Panc1 (cell line): ENCODE measurements around the gene WDR6. TPM values are rescaled to one million over a fixed set of nuclear protein-coding genes. Genes with fewer than 3 reads are reported as not detected.
A peak's percentile ranks its signal among the peaks of the same experiment; 100 is the strongest.

Source experiments
- ATAC-seq: fragments of 200-7000 bp; cut with Tn5 transposase; 2 replicates; pipeline ENCODE4 v1.9.1; 2020; ENCODE audit warnings: mild to moderate bottlenecking, moderate library complexity
- BruUV-seq: library from RNA; stranded (reverse); fragments of 400-500 nt; replicated peaks from 2 replicates; lab custom pipeline; 2021; lab: Mats Ljungman, UMichigan
- CTCF ChIA-PET: fragments of 300-600 bp; sonication (Branson Sonifier 250); formaldehyde crosslinking; loops from one replicate; lab custom pipeline; 2022; ENCODE audit warnings: antibody characterized with exemption; lab: Charles Lee
- POLR2A ChIA-PET: fragments of 300-600 bp; sonication (Branson Sonifier 250); formaldehyde crosslinking; loops from one replicate; lab custom pipeline; 2022; ENCODE audit warnings: antibody characterized with exemption; lab: Charles Lee
- DNase-seq: peaks from one replicate; pipeline ENCODE4 v3.0.0-alpha.2; 2010; ENCODE audit warnings: low read depth, low spot score
- H3K27ac ChIP-seq: 2 replicates; pipeline ENCODE4 v1.5.1; 2011; ENCODE audit warnings: mild to moderate bottlenecking, low read length, inconsistent platforms
- H3K27me3 ChIP-seq: fragments of 200-500 bp; sonication (Bioruptor generic); 2 replicates; pipeline ENCODE4 v1.6.0; 2014; ENCODE audit warnings: low read length, inconsistent platforms; ENCODE audit not compliant: control insufficient read depth, insufficient read depth
- H3K36me3 ChIP-seq: fragments of 200-500 bp; sonication (Bioruptor generic); 2 replicates; pipeline ENCODE4 v1.5.1; 2014; ENCODE audit warnings: inconsistent platforms, mild to moderate bottlenecking, low read length, moderate library complexity; ENCODE audit not compliant: control insufficient read depth, insufficient read depth
- H3K4me1 ChIP-seq: 2 replicates; pipeline ENCODE4 v1.5.1; 2011; ENCODE audit warnings: inconsistent platforms, mild to moderate bottlenecking, low read length, moderate library complexity; ENCODE audit not compliant: control insufficient read depth, insufficient read depth
- H3K4me3 ChIP-seq, 2 experiments: 2 replicates each; pipeline ENCODE4 v1.5.1; 2011 to 2012; ENCODE audit warnings: low read depth in 2 of 2, low read length in 2 of 2, mild to moderate bottlenecking in 2 of 2, inconsistent platforms in 1 of 2, moderate library complexity in 1 of 2
- H3K9me3 ChIP-seq: fragments of 200-500 bp; sonication (Bioruptor generic); 2 replicates; pipeline ENCODE4 v1.5.1; 2014; ENCODE audit warnings: low read depth, mild to moderate bottlenecking, inconsistent platforms, low read length, moderate library complexity; ENCODE audit not compliant: control insufficient read depth, insufficient read depth
- POLR2AphosphoS5 ChIP-seq: IDR thresholded peaks from 2 replicates; pipeline ENCODE4 v1.6.1; 2012; ENCODE audit warnings: mild to moderate bottlenecking, low read depth, low read length, moderate library complexity
- REST ChIP-seq, 2 experiments: IDR thresholded peaks; 2 replicates each; pipeline ENCODE4 v1.6.1; 2011 to 2012; ENCODE audit warnings: low read depth in 2 of 2, control low read depth in 1 of 2, low read length in 1 of 2, mild to moderate bottlenecking in 1 of 2, moderate library complexity in 1 of 2; ENCODE audit not compliant: insufficient read depth in 1 of 2
- SIN3A ChIP-seq: IDR thresholded peaks from 2 replicates; pipeline ENCODE4 v1.6.1; 2012; ENCODE audit warnings: low read depth, mild to moderate bottlenecking, low read length, moderate library complexity, borderline replicate concordance; ENCODE audit not compliant: insufficient read depth
- TCF7L2 ChIP-seq: IDR thresholded peaks from 2 replicates; pipeline ENCODE4 v1.6.1; 2011; ENCODE audit warnings: mild to moderate bottlenecking, low read depth, low read length, inconsistent platforms
- in situ Hi-C: cut with HindIII; loops from 2 replicates; pipeline ENCODE4 v1.10.0; 2016; ENCODE audit warnings: low sequenced_read_pairs, low pct_unique_long_range_greater_than_20kb
- intact Hi-C: fragments of 100-400 bp; cut with micrococcal nuclease; formaldehyde crosslinking; loops from one replicate; pipeline ENCODE4 v1.10.0; 2022; ENCODE audit not compliant: unreplicated experiment
- total RNA-seq: library from RNA; stranded (reverse); gene quantifications from one replicate; pipeline ENCODE4 v1.2.1, GENCODE V29; 2021; ENCODE audit not compliant: unreplicated experiment
- TF ChIP-seq, protein P1 (sequence below): fragments of 450-650 bp; IDR thresholded peaks from 2 replicates; pipeline ENCODE4 v1.5.1; 2017; ENCODE audit warnings: mild to moderate bottlenecking

The WDR6 gene
- total RNA-seq, 1 experiment from 2014 or later = 142 TPM

DNA sequence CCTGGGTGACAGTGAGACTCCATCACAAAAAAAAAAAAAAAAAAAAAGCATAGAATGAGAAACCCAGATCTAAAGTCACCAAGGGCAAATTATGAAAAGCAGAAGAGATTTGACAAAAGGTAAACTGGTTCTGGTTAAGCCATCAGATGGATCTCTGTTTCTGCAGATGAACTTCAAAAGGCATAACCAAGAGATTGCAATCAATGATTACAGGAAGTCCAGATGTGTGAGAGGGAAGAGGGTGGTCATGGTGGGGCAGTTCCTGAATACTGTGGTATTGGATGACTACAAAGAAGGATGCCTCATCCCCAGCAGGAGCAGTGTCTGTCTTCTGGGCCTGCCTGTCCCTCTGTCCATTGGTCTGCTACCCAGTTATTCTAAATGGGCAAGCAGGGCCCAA, 13.4 kb upstream of the WDR6 start:
- H3K27me3 ChIP-seq = no peaks in the 10 kb centered on the region
- intact Hi-C loops = no loop called here
- no peak overlapping the region for H3K4me3 ChIP-seq
- ATAC-seq = no peak
- DNase-seq = no peak
- POLR2A ChIA-PET = interaction anchor here (0.7 kb wide), 1 partner anchor 13 kb away, joined by 3 read pairs; the partner anchor contains the start of gene WDR6
- BruUV-seq = TSS peak; percentile 57
- H3K27ac ChIP-seq = no peak overlapping the region
- H3K4me1 ChIP-seq = peaks cover 22% of the 10 kb centered on the region
- no peaks in the 10 kb centered on the region for H3K36me3 ChIP-seq
- no peaks in the 10 kb centered on the region for H3K9me3 ChIP-seq
- TF ChIP-seq, protein P1, sequence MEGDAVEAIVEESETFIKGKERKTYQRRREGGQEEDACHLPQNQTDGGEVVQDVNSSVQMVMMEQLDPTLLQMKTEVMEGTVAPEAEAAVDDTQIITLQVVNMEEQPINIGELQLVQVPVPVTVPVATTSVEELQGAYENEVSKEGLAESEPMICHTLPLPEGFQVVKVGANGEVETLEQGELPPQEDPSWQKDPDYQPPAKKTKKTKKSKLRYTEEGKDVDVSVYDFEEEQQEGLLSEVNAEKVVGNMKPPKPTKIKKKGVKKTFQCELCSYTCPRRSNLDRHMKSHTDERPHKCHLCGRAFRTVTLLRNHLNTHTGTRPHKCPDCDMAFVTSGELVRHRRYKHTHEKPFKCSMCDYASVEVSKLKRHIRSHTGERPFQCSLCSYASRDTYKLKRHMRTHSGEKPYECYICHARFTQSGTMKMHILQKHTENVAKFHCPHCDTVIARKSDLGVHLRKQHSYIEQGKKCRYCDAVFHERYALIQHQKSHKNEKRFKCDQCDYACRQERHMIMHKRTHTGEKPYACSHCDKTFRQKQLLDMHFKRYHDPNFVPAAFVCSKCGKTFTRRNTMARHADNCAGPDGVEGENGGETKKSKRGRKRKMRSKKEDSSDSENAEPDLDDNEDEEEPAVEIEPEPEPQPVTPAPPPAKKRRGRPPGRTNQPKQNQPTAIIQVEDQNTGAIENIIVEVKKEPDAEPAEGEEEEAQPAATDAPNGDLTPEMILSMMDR = no peak
- no peak for TF ChIP-seq TCF7L2
- no peak for TF ChIP-seq POLR2AphosphoS5
- TF ChIP-seq REST (IDR thresholded peaks at IDR 0.05; ENCODE audit: insufficient read depth in 1 of 2, low read depth in 2 of 2, low read length in 1 of 2) = no peak
- no peak for TF ChIP-seq SIN3A
- CTCF ChIA-PET = no interaction called here
- in situ Hi-C loops = no loop called here

GRCh38 chr3:48996640-48997039, 10.6 kb upstream of the WDR6 start:
- ChIA-PET CTCF (no interaction called here), POLR2A (no interaction called here)
- BruUV-seq = no TSS peak
- Histone ChIP-seq H3K4me1 (peaks cover 10% of the 10 kb centered on the region), H3K27me3 (no peaks in the 10 kb centered on the region), H3K27ac (no peak overlapping the region), H3K4me3 (no peak overlapping the region), H3K9me3 (no peaks in the 10 kb centered on the region), H3K36me3 (no peaks in the 10 kb centered on the region)
- in situ Hi-C loops (no loop called here), intact Hi-C loops (no loop called here)
- TF ChIP-seq POLR2AphosphoS5 = no peak
- no peak for TF ChIP-seq TCF7L2
- no peak for TF ChIP-seq SIN3A
- no peak for TF ChIP-seq REST (IDR thresholded peaks at IDR 0.05; ENCODE audit: insufficient read depth in 1 of 2, low read depth in 2 of 2, low read length in 1 of 2)
- TF ChIP-seq, protein P1 = no peak
- DNase-seq (no peak), ATAC-seq (no peak)
